ENCODE results near the gene OGT.

OGT gene

GRCh38 chrX:71619193-71619592 is 86.3 kb downstream of the OGT start:
- peaks cover 89% of the 10 kb centered on the region for H3K4me1 Mint-ChIP-seq

DNA sequence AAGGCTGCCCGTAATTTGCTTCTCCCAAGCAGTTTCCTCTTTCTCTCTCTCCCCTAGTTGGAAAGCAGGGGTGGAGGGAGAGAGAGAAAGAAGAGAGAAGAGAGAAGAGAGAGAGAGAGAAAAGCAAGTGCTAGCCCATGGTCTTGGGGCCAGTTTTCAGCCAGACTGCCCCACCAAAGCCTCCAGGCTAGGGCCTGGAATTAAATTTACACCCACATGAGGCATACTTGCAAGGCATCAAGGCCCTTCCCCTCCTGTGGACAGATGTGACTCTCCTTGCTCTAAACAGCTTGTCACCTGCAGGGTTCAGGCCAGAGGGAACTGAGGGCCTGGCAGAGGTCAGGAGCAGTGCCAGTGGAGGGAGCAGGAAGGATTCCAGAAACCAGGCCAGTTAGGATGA is 87.1 kb downstream of the OGT start:
- Mint-ChIP-seq H3K9me3 (no peaks in the 10 kb centered on the region), H3K27ac (peak overlapping the region; percentile 94), H3K4me1 (peaks cover 87% of the 10 kb centered on the region), H3K27me3 (no peaks in the 10 kb centered on the region), H3K4me3 (peak overlapping the region; percentile 35 to 49)
- no peak for DNase-seq
- ATAC-seq, result no peak

More at GRCh38 chrX:71619193-71619592, 86.3 kb downstream of the OGT start:
- peak; percentile 49 to 72 for DNase-seq
- peak overlapping the region; percentile 94 to 95 for H3K27ac Mint-ChIP-seq
- H3K27me3 Mint-ChIP-seq, result no peaks in the 10 kb centered on the region
- ATAC-seq, result peak; percentile 37
- no peaks in the 10 kb centered on the region for H3K9me3 Mint-ChIP-seq
- H3K4me3 Mint-ChIP-seq, result peak overlapping the region; percentile 94 to 98

- no peak for ATAC-seq
- H3K27ac Mint-ChIP-seq, result peak overlapping the region in 1 of 2 donors; percentile 54
- no peaks in the 10 kb centered on the region for H3K9me3 Mint-ChIP-seq
- peaks cover 82% of the 10 kb centered on the region for H3K4me1 Mint-ChIP-seq
- no peaks in the 10 kb centered on the region for H3K27me3 Mint-ChIP-seq
- peak overlapping the region in 1 of 2 donors; percentile 2 for H3K4me3 Mint-ChIP-seq
- no peak for DNase-seq
These were observed 88.7 kb downstream of the OGT start for GRCh38 chrX:71621603-71622002.

GRCh38 chrX:71622032-71622575 is 89.2 kb downstream of the OGT start:
- H3K27ac Mint-ChIP-seq, result peak overlapping the region; percentile 98 to 99
- H3K9me3 Mint-ChIP-seq, result no peaks in the 10 kb centered on the region
- DNase-seq (no peak), ATAC-seq (no peak)
- H3K27me3 Mint-ChIP-seq, result no peaks in the 10 kb centered on the region
- peak overlapping the region; percentile 73 to 86 for H3K4me3 Mint-ChIP-seq
- peaks cover 77% of the 10 kb centered on the region for H3K4me1 Mint-ChIP-seq

DNA sequence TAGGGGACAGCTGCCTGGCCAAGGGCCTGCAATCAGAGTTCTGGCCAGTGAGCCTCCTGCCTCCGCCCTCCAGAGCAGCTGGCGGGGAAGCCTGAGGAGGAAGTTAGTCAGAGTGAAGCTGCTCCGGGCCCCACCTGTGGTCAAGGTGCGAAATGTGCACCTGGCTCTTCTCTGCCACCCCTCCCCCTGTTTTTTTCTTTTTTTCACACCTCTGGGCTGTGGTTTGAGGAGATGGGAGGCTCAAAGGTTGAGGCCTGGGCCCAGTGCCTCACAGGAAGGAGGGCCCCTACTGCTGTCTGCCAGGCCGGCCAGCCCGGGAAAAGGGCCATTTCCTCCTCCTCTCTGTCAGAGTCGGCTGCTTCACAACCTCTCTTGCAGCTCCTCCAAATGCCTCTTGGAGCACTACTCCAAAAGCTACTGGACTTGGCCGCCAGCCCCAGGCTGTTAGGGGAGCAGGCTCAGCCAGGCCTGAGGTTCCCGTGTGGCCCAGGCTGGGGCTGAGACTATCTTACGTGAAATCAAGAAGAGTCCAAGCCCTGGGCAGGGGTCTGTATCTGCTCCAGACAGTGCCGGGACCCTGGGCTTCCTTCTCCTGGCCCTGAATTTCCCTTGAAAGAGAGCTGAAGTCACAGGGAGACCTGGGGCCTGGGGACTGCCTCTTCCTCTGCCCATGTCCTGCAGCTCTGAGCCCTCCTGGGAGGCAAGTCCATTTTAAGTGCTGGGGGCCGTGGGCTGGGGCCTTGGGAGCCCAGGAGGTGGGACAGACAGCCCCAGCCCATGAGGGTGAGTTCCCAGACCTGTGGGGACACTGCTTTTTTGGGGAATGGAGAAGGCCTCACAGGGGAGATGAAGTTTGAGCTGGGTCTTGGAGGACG is 89.9 kb downstream of the OGT start:
- ATAC-seq (peak; percentile 75), DNase-seq (peak; percentile 76 to 84)
- Mint-ChIP-seq H3K27ac (peak overlapping the region; percentile 98 to 99), H3K4me3 (peak overlapping the region; percentile 73 to 86), H3K27me3 (no peaks in the 10 kb centered on the region), H3K9me3 (no peaks in the 10 kb centered on the region), H3K4me1 (peaks cover 71% of the 10 kb centered on the region)

- Mint-ChIP-seq H3K4me3 (peak overlapping the region; percentile 73 to 86), H3K4me1 (peaks cover 67% of the 10 kb centered on the region), H3K9me3 (no peaks in the 10 kb centered on the region), H3K27ac (peak overlapping the region; percentile 53 to 99), H3K27me3 (no peaks in the 10 kb centered on the region)
- DNase-seq, result peak in 1 of 2 donors; percentile 50
- ATAC-seq, result peak; percentile 51
These were observed 90.8 kb downstream of the OGT start for GRCh38 chrX:71623714-71624113.

DNA sequence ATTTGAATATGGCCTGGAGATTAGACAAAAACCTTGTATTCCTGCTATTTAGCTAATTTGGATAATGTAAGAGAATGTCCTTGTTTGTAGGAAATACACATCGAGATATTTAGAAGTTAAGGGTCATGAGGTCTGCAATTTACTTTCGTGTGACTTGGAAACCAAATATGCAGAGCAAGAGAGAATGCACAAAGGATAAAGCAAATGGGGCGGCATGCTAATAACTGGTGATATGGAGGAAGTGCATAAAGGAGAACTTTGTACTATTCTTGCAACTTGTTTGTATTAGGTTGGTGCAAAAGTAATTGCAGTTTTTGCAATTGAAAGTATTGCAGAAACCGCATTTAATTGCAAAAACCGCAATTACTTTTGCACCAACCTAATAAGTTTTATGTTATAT is 92.6 kb downstream of the OGT start:
- no peak for DNase-seq
- H3K4me3 Mint-ChIP-seq, result no peak overlapping the region
- H3K27ac Mint-ChIP-seq, result no peak overlapping the region
- H3K27me3 Mint-ChIP-seq, result no peaks in the 10 kb centered on the region
- ATAC-seq, result no peak
- H3K4me1 Mint-ChIP-seq, result peaks cover 65% of the 10 kb centered on the region
- no peaks in the 10 kb centered on the region for H3K9me3 Mint-ChIP-seq

All from stimulated activated naive CD8-positive, alpha-beta T cell treated with anti-CD3 and anti-CD28 coated beads, Interleukin-15, amount 100 ng/mL, for 72 hours (primary cell).